ENCODE results near the gene ZMYM2.

ZMYM2 gene

DNA sequence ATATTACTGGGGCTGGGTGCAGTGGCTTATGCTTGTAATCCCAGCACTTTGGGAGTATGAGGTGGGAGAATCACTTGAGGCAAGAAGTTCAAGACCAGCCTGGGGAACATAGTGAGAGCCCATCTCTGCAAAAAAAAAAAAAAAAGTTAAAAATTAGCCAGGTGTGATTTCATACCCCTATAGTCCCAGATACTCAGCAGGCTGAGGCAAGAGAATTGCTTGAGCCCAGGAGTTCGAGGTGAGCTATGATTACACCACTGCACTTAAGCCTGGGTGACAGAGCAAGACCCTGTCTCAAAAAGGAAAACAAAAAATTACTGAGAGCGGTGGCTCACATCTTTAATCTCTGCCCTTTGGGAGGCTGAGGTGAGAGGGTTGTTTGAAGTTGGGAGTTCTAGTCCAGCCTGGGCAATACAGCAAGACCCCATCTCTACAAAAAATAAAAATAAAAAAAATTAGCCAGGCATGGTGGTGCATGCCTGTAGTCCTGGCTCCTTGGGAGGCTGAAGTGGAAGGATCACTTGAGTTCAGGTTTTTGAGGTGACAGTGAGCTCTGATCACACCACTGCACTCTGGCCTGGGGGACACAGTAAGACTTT is 87.5 kb downstream of the ZMYM2 start:
- DNase-seq (ENCODE audit: low read depth) = no peak

DNA sequence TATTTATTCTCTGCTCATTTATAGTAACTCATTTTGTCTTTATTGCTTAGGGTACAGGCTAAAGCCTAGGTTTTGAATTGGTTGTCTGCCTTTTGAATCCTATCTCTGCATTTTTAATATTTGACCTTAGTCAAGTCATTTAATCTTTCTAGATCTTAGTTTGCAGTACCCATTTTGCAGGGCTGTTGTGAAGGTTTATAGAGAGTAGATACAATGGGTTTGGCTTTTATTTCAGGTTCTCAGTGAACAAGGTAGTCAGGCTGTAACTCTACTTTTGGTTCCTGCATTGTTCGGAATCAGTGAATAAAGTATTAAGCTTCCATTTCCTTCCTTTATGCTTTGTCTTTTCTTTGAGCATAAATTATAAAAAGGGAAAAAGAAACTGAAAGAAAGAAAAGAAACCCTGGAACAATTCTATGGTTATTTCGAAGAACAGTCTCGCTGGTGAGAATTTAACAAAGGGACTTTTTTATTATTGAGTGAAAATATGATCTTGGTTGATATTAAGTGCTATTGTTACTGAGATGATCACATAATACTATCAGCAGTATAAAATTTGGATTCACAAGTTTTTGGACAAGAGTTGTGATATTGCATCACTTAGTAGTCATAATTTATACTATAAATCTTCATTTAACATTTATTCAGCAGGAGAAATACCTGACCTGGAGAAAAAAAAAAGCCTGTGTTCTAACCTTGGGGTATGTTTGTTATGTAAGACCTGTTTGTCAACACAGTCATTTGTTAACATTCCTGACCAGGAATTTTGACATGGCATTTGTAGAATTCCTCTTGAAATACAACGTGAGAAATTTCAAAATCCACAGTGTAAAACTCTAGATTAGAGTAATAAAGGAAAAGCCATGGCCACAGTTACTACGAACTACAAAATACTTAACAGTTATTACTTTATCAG is 91.3 kb downstream of the ZMYM2 start:
- no peak for DNase-seq (ENCODE audit: low read depth)

GRCh38 chr13:20051366-20051765 is 92.8 kb downstream of the ZMYM2 start:
- no peak for DNase-seq (ENCODE audit: low read depth)

- DNase-seq (ENCODE audit: low read depth) = no peak
These were observed 94.5 kb downstream of the ZMYM2 start for GRCh38 chr13:20053016-20053415.

GRCh38 chr13:20053891-20054290 is 95.4 kb downstream of the ZMYM2 start:
- no peak for DNase-seq (ENCODE audit: low read depth)

DNA sequence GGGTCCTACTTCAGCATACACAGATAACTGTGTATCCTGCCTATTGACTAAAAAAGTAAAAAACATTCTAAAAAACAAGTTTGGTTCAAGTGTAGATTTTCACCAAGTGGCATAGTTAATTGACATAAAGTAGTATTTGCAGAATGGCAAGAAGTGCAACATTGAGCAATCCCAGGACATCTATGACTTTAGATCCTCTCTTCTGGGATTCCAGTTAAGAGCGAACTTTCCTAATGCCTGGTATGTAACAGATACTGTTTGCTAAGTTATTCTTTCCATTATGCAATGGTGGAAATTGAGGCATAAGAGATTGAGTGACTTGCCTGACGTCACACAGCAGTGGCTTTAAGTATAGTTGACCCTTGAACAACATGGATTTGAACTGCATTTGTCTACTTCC is 96.1 kb downstream of the ZMYM2 start:
- no peak for DNase-seq (ENCODE audit: low read depth)

DNA sequence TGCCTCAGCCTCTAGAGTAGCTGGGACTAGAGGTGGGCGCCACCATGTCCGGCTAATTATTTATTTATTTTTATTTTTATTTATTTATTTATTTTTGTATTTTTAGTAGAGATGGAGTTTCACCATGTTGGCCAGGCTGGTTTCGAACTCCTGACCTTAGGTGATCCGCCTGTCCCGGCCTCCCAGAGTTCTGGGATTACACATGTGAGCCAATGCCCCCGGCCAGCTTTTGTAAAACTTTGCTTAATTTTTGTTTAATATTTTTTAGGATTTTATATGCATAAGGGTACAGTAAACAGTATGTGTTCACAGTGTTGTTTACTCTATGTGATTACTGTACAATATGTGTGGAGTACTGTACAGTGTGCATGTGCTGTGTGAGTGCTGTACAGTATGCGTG is 98.7 kb downstream of the ZMYM2 start:
- DNase-seq (ENCODE audit: low read depth) = no peak

DNA sequence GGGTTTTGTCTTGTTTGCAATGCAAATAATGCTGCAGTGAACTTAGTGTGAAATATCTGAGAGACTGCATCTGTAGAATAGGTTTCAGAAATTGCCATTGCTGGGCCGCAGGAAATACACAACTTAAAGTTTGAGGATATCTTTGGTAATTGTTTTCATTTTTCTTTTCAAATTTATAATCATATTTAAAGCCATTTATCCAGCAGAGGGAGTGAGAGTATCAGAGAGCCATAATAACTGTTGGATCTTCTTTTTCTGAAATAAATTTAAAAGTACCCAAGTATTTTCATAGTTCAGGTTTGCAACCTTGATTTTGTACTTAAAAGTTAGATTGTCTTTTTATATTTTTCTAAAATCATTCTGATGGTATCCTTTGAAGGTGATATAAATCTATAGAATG is 99.4 kb downstream of the ZMYM2 start:
- DNase-seq (ENCODE audit: low read depth) = no peak

- no peak for DNase-seq (ENCODE audit: low read depth)
These were observed 99.9 kb downstream of the ZMYM2 start for GRCh38 chr13:20058476-20058875.

GRCh38 chr13:20064128-20064527 is 105.6 kb downstream of the ZMYM2 start:
- no peak for DNase-seq (ENCODE audit: low read depth)

DNA sequence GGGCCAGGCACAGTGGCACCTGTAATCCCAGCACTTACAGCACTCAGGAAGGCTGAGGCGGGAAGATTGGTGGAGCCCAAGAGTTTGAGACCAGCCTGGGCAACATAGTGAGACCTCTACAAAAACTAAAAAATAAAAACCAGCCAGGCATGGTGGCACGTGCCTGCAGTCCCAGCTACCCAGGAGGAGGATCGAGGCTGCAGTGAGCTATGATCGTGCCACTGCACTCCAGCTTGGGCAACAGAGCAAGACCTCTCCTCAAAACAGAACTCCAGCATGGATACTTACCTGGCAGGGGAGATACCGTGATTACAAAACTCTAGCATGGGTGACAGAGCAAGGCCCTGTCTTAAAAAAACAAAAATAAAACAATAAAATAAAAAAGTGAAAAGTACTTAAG is 107.0 kb downstream of the ZMYM2 start:
- no peak for DNase-seq (ENCODE audit: low read depth)

GRCh38 chr13:20069956-20070355 is 111.4 kb downstream of the ZMYM2 start:
- no peak for DNase-seq (ENCODE audit: low read depth)

DNA sequence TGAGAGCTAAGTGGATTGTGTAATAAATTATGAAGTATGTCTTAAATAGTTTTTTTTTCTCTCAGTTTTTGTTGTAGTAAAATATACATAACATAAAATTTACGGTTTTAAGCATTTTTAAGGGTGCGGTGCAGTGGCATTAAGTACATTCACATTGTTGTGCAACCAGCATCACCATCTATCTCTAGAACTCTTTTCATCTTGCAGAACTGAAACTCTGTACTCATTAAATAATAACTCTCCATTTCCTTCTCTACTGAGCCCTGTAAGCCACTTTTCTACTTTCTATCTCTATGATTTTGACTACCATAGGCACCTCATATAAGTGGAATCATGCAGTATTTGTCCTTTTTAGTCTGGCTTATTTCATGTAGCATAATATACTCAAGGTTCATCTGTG is 115.2 kb downstream of the ZMYM2 start:
- DNase-seq (ENCODE audit: low read depth) = no peak

GRCh38 chr13:20074966-20075365 is 116.4 kb downstream of the ZMYM2 start:
- DNase-seq (ENCODE audit: low read depth) = no peak

DNA sequence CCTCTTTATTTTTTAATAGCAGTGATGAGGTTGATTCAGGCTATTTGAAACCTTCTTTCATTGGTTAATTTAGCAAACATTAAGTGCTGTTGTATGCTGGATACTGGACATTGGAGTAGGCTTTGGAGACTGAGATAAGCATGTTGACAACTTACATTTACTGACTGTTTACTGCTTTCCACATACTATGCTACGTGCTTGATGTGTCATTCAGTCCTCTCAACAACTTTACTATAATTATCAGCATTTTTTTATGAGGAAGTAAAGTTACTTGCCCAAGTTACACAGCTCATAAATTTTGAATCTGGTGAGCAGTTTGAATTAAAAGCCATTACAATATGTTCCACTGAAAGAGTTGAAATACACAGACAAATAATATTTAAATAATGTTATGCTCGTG is 118.6 kb downstream of the ZMYM2 start:
- DNase-seq (ENCODE audit: low read depth) = no peak

- no peak for DNase-seq (ENCODE audit: low read depth)
These were observed 122.0 kb downstream of the ZMYM2 start for GRCh38 chr13:20080377-20081164.

- no peak for DNase-seq (ENCODE audit: low read depth)
These were observed 131.8 kb downstream of the ZMYM2 start for GRCh38 chr13:20090349-20090748.

GRCh38 chr13:20093951-20094350 is 135.4 kb downstream of the ZMYM2 start:
- DNase-seq (ENCODE audit: low read depth) = no peak

DNA sequence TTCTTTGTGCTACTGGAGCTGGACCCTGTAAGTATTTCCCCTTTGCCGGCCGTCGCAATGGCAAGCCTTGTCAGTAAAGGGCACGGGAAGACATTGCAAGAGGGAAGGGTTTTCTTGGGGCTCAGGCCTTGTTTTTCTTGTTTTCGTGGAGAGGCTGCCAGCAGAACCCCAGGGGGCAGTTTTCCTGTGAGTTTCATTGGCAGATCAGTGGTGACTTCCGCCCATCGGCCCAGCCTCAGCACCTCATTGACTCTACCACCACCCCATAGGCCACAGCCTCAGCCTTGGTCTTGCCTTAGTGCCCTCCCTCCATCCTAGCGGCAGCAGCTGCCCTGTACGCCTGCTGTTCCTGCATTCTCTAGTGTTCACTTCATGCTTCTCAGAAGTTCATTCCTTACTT is 140.8 kb downstream of the ZMYM2 start:
- DNase-seq (ENCODE audit: low read depth) = no peak

GRCh38 chr13:20101467-20102316 is 143.2 kb downstream of the ZMYM2 start:
- DNase-seq (ENCODE audit: low read depth) = no peak

- no peak for DNase-seq (ENCODE audit: low read depth)
These were observed 144.1 kb downstream of the ZMYM2 start for GRCh38 chr13:20102525-20103180.
